BLaER1 (cell line): ENCODE measurements around the gene C2orf81.

Experiments used
- H3K27ac ChIP-seq: shearing (Covaris generic); formaldehyde crosslinking; 2 replicates; pipeline ENCODE4 v1.8.1; 2022
- H3K27me3 ChIP-seq: shearing (Covaris generic); formaldehyde crosslinking; 2 replicates; pipeline ENCODE4 v1.8.1; 2022
- H3K36me3 ChIP-seq: shearing (Covaris generic); formaldehyde crosslinking; 2 replicates; pipeline ENCODE4 v1.8.1; 2022
- H3K4me1 ChIP-seq: shearing (Covaris generic); formaldehyde crosslinking; 2 replicates; pipeline ENCODE4 v1.8.1; 2022
- H3K4me2 ChIP-seq: shearing (Covaris generic); formaldehyde crosslinking; 2 replicates; pipeline ENCODE4 v1.8.1; 2022
- H3K4me3 ChIP-seq: shearing (Covaris generic); formaldehyde crosslinking; 2 replicates; pipeline ENCODE4 v1.8.1; 2022
- H3K9ac ChIP-seq: shearing (Covaris generic); formaldehyde crosslinking; 2 replicates; pipeline ENCODE4 v1.8.1; 2022
- H3K9me3 ChIP-seq: shearing (Covaris generic); formaldehyde crosslinking; 2 replicates; pipeline ENCODE4 v1.8.1; 2022
- H4K20me1 ChIP-seq: shearing (Covaris generic); formaldehyde crosslinking; 2 replicates; pipeline ENCODE4 v1.8.1; 2022
- Cebpa-rat ChIP-seq: shearing (Covaris generic); IDR thresholded peaks from 2 replicates; pipeline ENCODE4 v1.8.1; 2022

Gene C2orf81

DNA sequence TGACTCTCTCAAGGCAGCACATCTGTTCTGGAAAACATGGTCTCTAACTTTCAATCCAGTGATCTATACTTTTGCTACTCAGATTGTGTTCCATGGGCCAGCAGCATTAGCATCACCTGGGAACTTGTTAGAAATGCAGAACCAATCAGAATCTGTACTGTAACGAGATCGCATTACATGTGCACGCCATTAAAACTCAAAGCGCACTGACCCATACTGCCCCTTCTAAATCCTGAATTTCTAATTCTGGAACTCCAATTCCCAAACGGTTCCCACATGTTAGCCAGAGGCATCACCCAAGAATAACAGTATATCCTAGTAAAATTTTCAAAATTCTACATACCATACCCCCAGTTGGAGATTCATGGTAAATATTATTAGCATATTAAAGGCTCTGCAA lies 30.8 kb downstream of the C2orf81 start:
- peaks cover 52% of the 10 kb centered on the region for H3K4me1 ChIP-seq
- no peak overlapping the region for H3K27ac ChIP-seq
- H3K9me3 ChIP-seq: no peaks in the 10 kb centered on the region
- peaks cover 17% of the 10 kb centered on the region for H3K36me3 ChIP-seq
- H3K4me2 ChIP-seq: peak overlapping the region; percentile 96
- peak overlapping the region; percentile 93 for H3K9ac ChIP-seq
- no peak for TF ChIP-seq Cebpa-rat
- H3K27me3 ChIP-seq: no peaks in the 10 kb centered on the region
- H4K20me1 ChIP-seq: peaks cover 52% of the 10 kb centered on the region
- H3K4me3 ChIP-seq: peak overlapping the region; percentile 85

GRCh38 chr2:74387346-74387745 lies 34.1 kb downstream of the C2orf81 start:
- Histone ChIP-seq H3K27me3 (no peaks in the 10 kb centered on the region), H4K20me1 (peaks cover 76% of the 10 kb centered on the region), H3K9ac (no peak overlapping the region), H3K4me1 (peaks cover 55% of the 10 kb centered on the region), H3K36me3 (peaks cover 45% of the 10 kb centered on the region), H3K9me3 (no peaks in the 10 kb centered on the region), H3K27ac (no peak overlapping the region), H3K4me3 (no peak overlapping the region), H3K4me2 (no peak overlapping the region)
- TF ChIP-seq Cebpa-rat: no peak

GRCh38 chr2:74385396-74385795 lies 36.0 kb downstream of the C2orf81 start:
- H3K4me1 ChIP-seq: peaks cover 48% of the 10 kb centered on the region
- no peak overlapping the region for H3K27ac ChIP-seq
- H3K9ac ChIP-seq: peak overlapping the region; percentile 17; the same call in 1 of the 2 replicates
- no peaks in the 10 kb centered on the region for H3K27me3 ChIP-seq
- H3K9me3 ChIP-seq: no peaks in the 10 kb centered on the region
- peaks cover 88% of the 10 kb centered on the region for H4K20me1 ChIP-seq
- no peak overlapping the region for H3K4me3 ChIP-seq
- no peak for TF ChIP-seq Cebpa-rat
- no peak overlapping the region for H3K4me2 ChIP-seq
- peaks cover 58% of the 10 kb centered on the region for H3K36me3 ChIP-seq

DNA sequence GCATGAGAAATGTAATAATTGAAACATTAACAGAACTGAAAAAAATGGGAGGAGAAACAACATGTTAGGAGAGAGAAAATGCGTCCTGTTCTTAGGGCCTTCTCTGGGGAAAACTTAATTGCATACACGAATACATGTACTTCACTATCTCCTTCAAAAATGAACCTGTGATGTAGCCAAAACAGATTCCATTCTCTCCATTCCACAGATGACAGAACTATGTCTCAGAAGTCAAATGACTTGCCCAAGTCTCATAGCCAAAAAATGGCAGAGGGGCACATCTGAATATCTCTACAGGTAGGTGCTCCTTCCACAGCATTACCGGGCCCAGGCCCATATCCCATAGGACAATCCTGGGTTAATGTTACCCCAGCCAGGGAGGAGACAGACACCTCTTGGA lies 37.4 kb downstream of the C2orf81 start:
- Histone ChIP-seq H3K9ac (no peak overlapping the region), H4K20me1 (peaks cover 88% of the 10 kb centered on the region), H3K4me1 (peaks cover 48% of the 10 kb centered on the region), H3K27ac (no peak overlapping the region), H3K4me3 (no peak overlapping the region), H3K9me3 (no peaks in the 10 kb centered on the region), H3K4me2 (no peak overlapping the region), H3K36me3 (peaks cover 66% of the 10 kb centered on the region), H3K27me3 (no peaks in the 10 kb centered on the region)
- TF ChIP-seq Cebpa-rat: no peak

GRCh38 chr2:74383254-74383653 lies 38.2 kb downstream of the C2orf81 start:
- Histone ChIP-seq H3K4me3 (no peak overlapping the region), H3K4me2 (no peak overlapping the region), H4K20me1 (peaks cover 88% of the 10 kb centered on the region), H3K9ac (no peak overlapping the region), H3K36me3 (peaks cover 68% of the 10 kb centered on the region), H3K9me3 (no peaks in the 10 kb centered on the region), H3K27ac (no peak overlapping the region), H3K27me3 (no peaks in the 10 kb centered on the region), H3K4me1 (peaks cover 47% of the 10 kb centered on the region)
- TF ChIP-seq Cebpa-rat: no peak

DNA sequence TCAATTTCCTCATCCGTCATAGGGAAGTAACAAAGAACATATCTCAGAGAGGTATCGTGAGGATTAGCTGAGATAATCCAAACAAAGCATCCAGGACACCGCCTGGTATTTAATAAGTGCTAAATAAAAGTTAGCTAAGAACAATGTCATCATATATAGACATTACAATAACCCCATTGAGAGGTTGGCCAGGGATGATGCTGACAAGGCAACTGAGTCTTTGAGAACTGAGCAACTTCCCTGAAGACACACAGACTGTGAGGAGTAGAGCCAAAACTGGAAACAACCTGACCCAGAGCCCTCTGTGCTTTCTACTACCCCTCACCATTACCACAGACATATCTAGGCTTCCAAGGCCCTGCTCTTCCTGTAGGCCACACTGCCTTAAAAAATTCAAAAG lies 39.7 kb downstream of the C2orf81 start:
- Histone ChIP-seq H3K4me3 (no peak overlapping the region), H3K27ac (no peak overlapping the region), H3K9me3 (no peaks in the 10 kb centered on the region), H3K4me2 (no peak overlapping the region), H3K9ac (no peak overlapping the region), H3K36me3 (peaks cover 76% of the 10 kb centered on the region), H3K27me3 (no peaks in the 10 kb centered on the region), H4K20me1 (peaks cover 88% of the 10 kb centered on the region), H3K4me1 (peaks cover 33% of the 10 kb centered on the region)
- TF ChIP-seq Cebpa-rat: no peak

DNA sequence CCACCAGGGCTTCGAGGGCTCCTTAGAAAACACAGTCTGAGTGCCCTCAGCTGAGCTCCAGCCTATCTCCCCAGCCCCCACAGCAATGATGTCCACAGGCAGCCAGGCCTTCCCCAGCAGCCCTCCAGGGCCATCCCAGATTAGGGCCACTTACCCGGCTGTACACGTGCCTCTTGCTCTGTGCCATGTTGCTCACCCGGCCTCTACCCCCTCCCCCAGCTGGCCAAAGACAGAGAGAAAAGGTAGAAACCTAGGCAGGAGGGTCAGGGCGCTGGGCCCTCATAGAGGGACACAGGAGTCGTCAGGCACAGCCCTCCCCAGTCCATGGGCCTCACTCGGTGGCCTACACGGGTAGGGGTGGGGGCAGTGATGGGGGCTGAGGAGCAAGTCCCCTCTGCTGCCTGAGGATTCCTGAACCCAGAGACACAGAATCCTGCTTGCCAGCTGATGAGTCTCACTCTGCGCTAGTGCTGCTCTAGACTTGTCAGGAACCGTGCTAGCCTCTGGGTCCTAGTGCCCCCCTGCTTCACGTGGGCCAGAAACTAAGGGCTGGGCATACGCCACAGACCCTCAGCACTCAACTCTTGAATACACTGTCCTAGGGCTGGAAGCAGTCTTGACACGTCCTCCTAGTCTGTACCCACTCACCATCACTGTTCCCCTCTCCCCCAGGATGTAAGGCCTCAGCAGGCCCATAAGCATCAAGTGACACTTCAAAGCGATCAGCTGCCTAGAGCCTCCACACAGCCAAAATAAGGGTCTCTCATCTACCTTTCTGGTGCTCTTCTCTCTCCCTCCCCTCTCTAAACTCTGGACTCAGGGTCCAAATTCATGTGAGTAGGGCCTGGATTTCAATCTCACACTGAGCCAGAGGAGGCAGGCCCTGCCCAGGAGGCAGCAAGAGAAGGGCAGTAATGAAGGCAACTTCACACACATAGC lies 41.3 kb downstream of the C2orf81 start, which contains the start of gene DCTN1:
TSS of gene DCTN1 (minus strand) at position 461 of the 939 bp plus-strand sequence. CDS start at position 187, 274 bp downstream.
- TF ChIP-seq Cebpa-rat: no peak
- peak within 1 kb of the TSS; percentile 19; the same call in 1 of the 2 replicates for H3K27ac ChIP-seq
- no peaks in the 10 kb centered on the region for H3K27me3 ChIP-seq
- H3K36me3 ChIP-seq: peaks cover 83% of the 10 kb centered on the region
- H3K4me2 ChIP-seq: peak within 1 kb of the TSS; percentile 53
- H3K4me1 ChIP-seq: peaks cover 34% of the 10 kb centered on the region
- no peaks in the 10 kb centered on the region for H3K9me3 ChIP-seq
- H4K20me1 ChIP-seq: peaks cover 88% of the 10 kb centered on the region
- H3K9ac ChIP-seq: peak within 1 kb of the TSS; percentile 57
- no peak within 1 kb of the TSS for H3K4me3 ChIP-seq

- H3K4me2 ChIP-seq: no peak overlapping the region
- no peaks in the 10 kb centered on the region for H3K9me3 ChIP-seq
- peaks cover 90% of the 10 kb centered on the region for H4K20me1 ChIP-seq
- TF ChIP-seq Cebpa-rat: no peak
- H3K36me3 ChIP-seq: peaks cover 76% of the 10 kb centered on the region
- no peaks in the 10 kb centered on the region for H3K27me3 ChIP-seq
- H3K4me3 ChIP-seq: no peak overlapping the region
- no peak overlapping the region for H3K9ac ChIP-seq
- no peak overlapping the region for H3K27ac ChIP-seq
- H3K4me1 ChIP-seq: peaks cover 47% of the 10 kb centered on the region
These were observed 43.4 kb downstream of the C2orf81 start for GRCh38 chr2:74378007-74378406.

DNA sequence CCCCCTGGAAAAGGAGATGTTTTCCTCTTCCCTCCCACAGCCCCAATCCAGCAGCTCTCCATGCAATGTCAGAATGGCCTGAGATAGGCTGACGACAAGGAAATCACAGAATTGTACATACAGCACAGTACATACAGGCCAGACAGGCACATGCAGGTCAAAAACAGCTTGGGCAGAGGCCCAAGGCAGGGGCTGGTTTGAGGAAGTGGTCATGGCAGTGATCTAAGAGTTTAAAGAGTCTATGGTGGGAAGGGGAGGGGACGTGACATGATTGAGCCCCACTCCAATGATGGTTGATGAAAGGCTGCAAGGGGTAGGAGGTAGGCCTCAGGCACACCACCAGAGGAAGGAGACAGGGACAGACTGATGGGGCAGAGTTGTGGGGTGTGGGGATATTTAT lies 45.6 kb downstream of the C2orf81 start:
- H4K20me1 ChIP-seq: peaks cover 85% of the 10 kb centered on the region
- no peaks in the 10 kb centered on the region for H3K27me3 ChIP-seq
- H3K4me1 ChIP-seq: peaks cover 52% of the 10 kb centered on the region
- no peak for TF ChIP-seq Cebpa-rat
- peaks cover 80% of the 10 kb centered on the region for H3K36me3 ChIP-seq
- H3K27ac ChIP-seq: no peak overlapping the region
- H3K9ac ChIP-seq: no peak overlapping the region
- no peaks in the 10 kb centered on the region for H3K9me3 ChIP-seq
- H3K4me2 ChIP-seq: peak overlapping the region; percentile 39
- no peak overlapping the region for H3K4me3 ChIP-seq

- Histone ChIP-seq H4K20me1 (peaks cover 73% of the 10 kb centered on the region), H3K4me3 (no peak overlapping the region), H3K9me3 (no peaks in the 10 kb centered on the region), H3K27ac (no peak overlapping the region), H3K4me2 (no peak overlapping the region), H3K4me1 (peaks cover 42% of the 10 kb centered on the region), H3K9ac (no peak overlapping the region), H3K36me3 (peaks cover 89% of the 10 kb centered on the region), H3K27me3 (no peaks in the 10 kb centered on the region)
- TF ChIP-seq Cebpa-rat: no peak
These were observed 46.8 kb downstream of the C2orf81 start for GRCh38 chr2:74374509-74375205.
